Spleen (tissue), 7 donors: Measurements from ENCODE around the gene SEMA5A.

Experiments used
- POLR2A ChIP-seq, 3 donors: fragments of 450-650 bp; IDR thresholded peaks; one replicate each; pipeline ENCODE4 v1.5.1; 2017; ENCODE audit warnings: antibody characterized with exemption in 3 of 3, mild to moderate bottlenecking in 1 of 3
- POLR2AphosphoS5 ChIP-seq, 3 donors: sonication (generic); formaldehyde crosslinking; IDR thresholded peaks; one replicate each; pipeline ENCODE4 v1.5.1; 2017; ENCODE audit warnings: antibody characterized with exemption in 3 of 3
- TF ChIP-seq, protein P1 (sequence below), 11 experiments: fragments of 200-600 bp in 7 of 11; fragments of 450-650 bp in 4 of 11; sonication (generic) in 4 of 11; IDR thresholded peaks in 8 of 11; conservative IDR thresholded peaks in 3 of 11; 1 replicate in 7 of 11; 2 replicates in 4 of 11; pipeline versions ENCODE4 v1.4.0 to v1.8.0; 2016 to 2021; ENCODE audit warnings: antibody characterized with exemption in 11 of 11, inconsistent platforms in 4 of 11, mild to moderate bottlenecking in 1 of 11
- donor health status: DM: no; HTN: no; CAD: no; lungs with moderate emphysema.
- donor health status: DM: no; HTN: no; CAD: no.
- donor health status: DM: no; HTN: no; CAD: no.

GRCh38 chr5:9268226-9268625, 277.6 kb downstream of the SEMA5A start:
- TF ChIP-seq, protein P1, sequence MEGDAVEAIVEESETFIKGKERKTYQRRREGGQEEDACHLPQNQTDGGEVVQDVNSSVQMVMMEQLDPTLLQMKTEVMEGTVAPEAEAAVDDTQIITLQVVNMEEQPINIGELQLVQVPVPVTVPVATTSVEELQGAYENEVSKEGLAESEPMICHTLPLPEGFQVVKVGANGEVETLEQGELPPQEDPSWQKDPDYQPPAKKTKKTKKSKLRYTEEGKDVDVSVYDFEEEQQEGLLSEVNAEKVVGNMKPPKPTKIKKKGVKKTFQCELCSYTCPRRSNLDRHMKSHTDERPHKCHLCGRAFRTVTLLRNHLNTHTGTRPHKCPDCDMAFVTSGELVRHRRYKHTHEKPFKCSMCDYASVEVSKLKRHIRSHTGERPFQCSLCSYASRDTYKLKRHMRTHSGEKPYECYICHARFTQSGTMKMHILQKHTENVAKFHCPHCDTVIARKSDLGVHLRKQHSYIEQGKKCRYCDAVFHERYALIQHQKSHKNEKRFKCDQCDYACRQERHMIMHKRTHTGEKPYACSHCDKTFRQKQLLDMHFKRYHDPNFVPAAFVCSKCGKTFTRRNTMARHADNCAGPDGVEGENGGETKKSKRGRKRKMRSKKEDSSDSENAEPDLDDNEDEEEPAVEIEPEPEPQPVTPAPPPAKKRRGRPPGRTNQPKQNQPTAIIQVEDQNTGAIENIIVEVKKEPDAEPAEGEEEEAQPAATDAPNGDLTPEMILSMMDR (IDR thresholded peaks at IDR 0.05 in 8 of 11, conservative IDR thresholded peaks at IDR 0.05 in 3 of 11): no peak
- TF ChIP-seq POLR2AphosphoS5 (IDR thresholded peaks at IDR 0.05): no peak
- TF ChIP-seq POLR2A (IDR thresholded peaks at IDR 0.05): no peak
